ENCODE measurements around the gene SPRR1A.
"Not testable (repeated sequence)": the region's sequence is repeated elsewhere in the genome, so short reads cannot be mapped to it uniquely, and the experiment has no call there.

The SPRR1A gene

GRCh38 chr1:152976688-152977087 lies 7.2 kb upstream of the SPRR1A start:
- no peak for DNase-seq

- no peak for DNase-seq
These were observed 6.3 kb upstream of the SPRR1A start for GRCh38 chr1:152977614-152978013.

GRCh38 chr1:152980676-152981075 lies 3.2 kb upstream of the SPRR1A start:
- DNase-seq = no peak

- no peak for DNase-seq
These were observed 2.6 kb upstream of the SPRR1A start for GRCh38 chr1:152981146-152981871.

GRCh38 chr1:152982076-152982475 lies 1.8 kb upstream of the SPRR1A start:
- DNase-seq = no peak

- no peak for DNase-seq
These were observed 647 bp upstream of the SPRR1A start for GRCh38 chr1:152983234-152983633.

GRCh38 chr1:152986578-152986977 lies 2.7 kb downstream of the SPRR1A start:
- DNase-seq = no peak

- no peak for DNase-seq
These were observed 9.3 kb downstream of the SPRR1A start for GRCh38 chr1:152993186-152993585.

GRCh38 chr1:152995842-152996241 lies 12.0 kb downstream of the SPRR1A start:
- no peak for DNase-seq

GRCh38 chr1:152996633-152997400 lies 12.9 kb downstream of the SPRR1A start:
- DNase-seq = no peak

- no peak for DNase-seq
These were observed 14.0 kb downstream of the SPRR1A start for GRCh38 chr1:152997901-152998300.

GRCh38 chr1:152998476-152998875 lies 14.6 kb downstream of the SPRR1A start:
- DNase-seq = no peak

- DNase-seq = no peak
These were observed 15.9 kb downstream of the SPRR1A start for GRCh38 chr1:152999818-153000217.

- DNase-seq = no peak
These were observed 16.4 kb downstream of the SPRR1A start for GRCh38 chr1:153000294-153000693.

GRCh38 chr1:153001382-153001781 lies 17.5 kb downstream of the SPRR1A start, which contains the start of gene SPRR3:
Gene SPRR3 (plus strand): TSS chr1:153001749. CDS start chr1:153003021, 1,272 bp downstream.
- DNase-seq = no peak

- DNase-seq = not testable (repeated sequence)
These were observed 27.4 kb downstream of the SPRR1A start for GRCh38 chr1:153011235-153011758.

GRCh38 chr1:153021829-153022228 lies 37.9 kb downstream of the SPRR1A start:
- DNase-seq = not testable (repeated sequence)

- DNase-seq = not testable (repeated sequence)
These were observed 38.5 kb downstream of the SPRR1A start for GRCh38 chr1:153022340-153022739.

GRCh38 chr1:153023109-153023508 lies 39.2 kb downstream of the SPRR1A start:
- DNase-seq = no peak

- no peak for DNase-seq
These were observed 40.5 kb downstream of the SPRR1A start for GRCh38 chr1:153024413-153024812.

- DNase-seq = no peak
These were observed 41.9 kb downstream of the SPRR1A start for GRCh38 chr1:153025797-153026196.

GRCh38 chr1:153028766-153029165 lies 44.9 kb downstream of the SPRR1A start:
- no peak for DNase-seq

- DNase-seq = no peak
These were observed 47.0 kb downstream of the SPRR1A start, which contains the start of gene SPRR1B for GRCh38 chr1:153030895-153031294. Gene SPRR1B (plus strand): TSS chr1:153031203. CDS start chr1:153032346, 1,143 bp downstream.

- peak; percentile 3 for DNase-seq
These were observed 48.2 kb downstream of the SPRR1A start for GRCh38 chr1:153032073-153032472.
